ENCODE results near the gene ALDH8A1. TPM values are rescaled to one million over a fixed set of nuclear protein-coding genes. Genes with fewer than 3 reads are reported as not detected.

Gene ALDH8A1
- polyA plus RNA-seq, 1 donor (not counting 4 experiments of a cell fraction or from before 2014, with no cell fraction given): 0.66 TPM

DNA sequence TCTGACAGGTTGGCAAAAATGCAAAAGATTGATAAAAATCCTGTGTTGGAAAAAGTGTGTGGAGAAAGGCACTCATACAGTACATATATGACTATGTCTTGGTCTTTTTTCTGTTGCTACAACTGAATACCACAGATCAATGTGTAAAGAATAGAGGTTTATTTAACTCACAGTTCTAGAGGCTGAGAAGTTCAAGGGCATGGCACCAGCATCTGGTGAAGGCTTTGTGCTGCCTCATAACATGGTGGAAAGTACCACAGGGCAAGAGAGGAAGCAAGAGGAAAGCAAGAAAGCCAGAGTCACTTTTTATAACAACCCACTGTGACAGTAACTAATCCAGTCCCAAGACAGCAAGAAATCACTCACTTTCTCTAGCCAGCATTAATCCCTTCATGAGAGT is 57.5 kb downstream of the ALDH8A1 start:
- Histone ChIP-seq H3K27ac (ENCODE audit: control insufficient read depth, insufficient read depth, low read length) (no peak overlapping the region), H3K9me3 (ENCODE audit: control insufficient read depth, low read depth, low read length) (peaks cover 4% of the 10 kb centered on the region), H3K4me3 (ENCODE audit: control insufficient read depth in 2 of 3, extremely low read depth in 1 of 3, insufficient read depth in 2 of 3, low read depth in 1 of 3, low read length in 3 of 3) (no peak overlapping the region), H3K36me3 (ENCODE audit: control insufficient read depth in 2 of 2, extremely low read depth in 1 of 2, insufficient read depth in 2 of 2, low read length in 2 of 2) (no peaks in the 10 kb centered on the region), H3K4me1 (ENCODE audit: control insufficient read depth, extremely low read depth, insufficient read depth, low read length) (peaks cover 8% of the 10 kb centered on the region), H2AFZ (ENCODE audit: control insufficient read depth, low read length) (no peak overlapping the region), H3K79me2 (ENCODE audit: control insufficient read depth, insufficient read depth, low read length) (no peaks in the 10 kb centered on the region), H3K27me3 (ENCODE audit: control insufficient read depth, extremely low read depth, insufficient read depth, low read length) (no peaks in the 10 kb centered on the region), H4K20me1 (ENCODE audit: control insufficient read depth, extremely low read depth, insufficient read depth, low read length) (no peaks in the 10 kb centered on the region), H3K9me1 (ENCODE audit: control insufficient read depth, extremely low read depth, insufficient read depth, low read length) (peaks cover 2% of the 10 kb centered on the region), H3K4me2 (ENCODE audit: control insufficient read depth, extremely low read depth, insufficient read depth, low read depth, low read length) (no peak overlapping the region), H3K9ac (ENCODE audit: control insufficient read depth, extremely low read depth, insufficient read depth, low read length) (no peak overlapping the region)
- no peak for DNase-seq (ENCODE audit: low read depth, low spot score)
- TF ChIP-seq EZH2 (IDR thresholded peaks at IDR 0.05; ENCODE audit: low read length) (no peak), CTCF (optimal IDR thresholded peaks at IDR 0.05 in 1 of 3, IDR thresholded peaks at IDR 0.05 in 1 of 3, conservative IDR thresholded peaks at IDR 0.05 in 1 of 3; ENCODE audit: extremely low read depth in 1 of 3, insufficient read depth in 2 of 3, low read length in 3 of 3) (no peak)
- FAIRE-seq: no peak
- dilution Hi-C loops (cut with MboI; ENCODE audit: extremely low pct_ligation_motif_present, low sequenced_read_pairs): no loop called here

- peaks cover 8% of the 10 kb centered on the region for H3K4me1 ChIP-seq (ENCODE audit: control insufficient read depth, extremely low read depth, insufficient read depth, low read length)
- no peak overlapping the region for H3K9ac ChIP-seq (ENCODE audit: control insufficient read depth, extremely low read depth, insufficient read depth, low read length)
- DNase-seq (ENCODE audit: low read depth, low spot score): no peak
- TF ChIP-seq EZH2 (IDR thresholded peaks at IDR 0.05; ENCODE audit: low read length): no peak
- no peak for TF ChIP-seq CTCF (optimal IDR thresholded peaks at IDR 0.05 in 1 of 3, IDR thresholded peaks at IDR 0.05 in 1 of 3, conservative IDR thresholded peaks at IDR 0.05 in 1 of 3; ENCODE audit: extremely low read depth in 1 of 3, insufficient read depth in 2 of 3, low read length in 3 of 3)
- no peak overlapping the region for H3K4me3 ChIP-seq (ENCODE audit: control insufficient read depth in 2 of 3, extremely low read depth in 1 of 3, insufficient read depth in 2 of 3, low read depth in 1 of 3, low read length in 3 of 3)
- dilution Hi-C loops (cut with MboI; ENCODE audit: extremely low pct_ligation_motif_present, low sequenced_read_pairs): no loop called here
- no peaks in the 10 kb centered on the region for H3K27me3 ChIP-seq (ENCODE audit: control insufficient read depth, extremely low read depth, insufficient read depth, low read length)
- no peak overlapping the region for H3K4me2 ChIP-seq (ENCODE audit: control insufficient read depth, extremely low read depth, insufficient read depth, low read depth, low read length)
- H3K9me1 ChIP-seq (ENCODE audit: control insufficient read depth, extremely low read depth, insufficient read depth, low read length): peaks cover 2% of the 10 kb centered on the region
- no peak overlapping the region for H3K27ac ChIP-seq (ENCODE audit: control insufficient read depth, insufficient read depth, low read length)
- FAIRE-seq: no peak
- no peak overlapping the region for H2AFZ ChIP-seq (ENCODE audit: control insufficient read depth, low read length)
- H3K36me3 ChIP-seq (ENCODE audit: control insufficient read depth in 2 of 2, extremely low read depth in 1 of 2, insufficient read depth in 2 of 2, low read length in 2 of 2): no peaks in the 10 kb centered on the region
- H3K79me2 ChIP-seq (ENCODE audit: control insufficient read depth, insufficient read depth, low read length): no peaks in the 10 kb centered on the region
- peaks cover 4% of the 10 kb centered on the region for H3K9me3 ChIP-seq (ENCODE audit: control insufficient read depth, low read depth, low read length)
- H4K20me1 ChIP-seq (ENCODE audit: control insufficient read depth, extremely low read depth, insufficient read depth, low read length): no peaks in the 10 kb centered on the region
These were observed 58.3 kb downstream of the ALDH8A1 start for GRCh38 chr6:134891633-134892032.

Data from keratinocyte (primary cell).